Activated T-cell treated with anti-CD3 and anti-CD28 coated beads for 1 hour (primary cell): ENCODE measurements around the gene CCM2.
"Not testable (repeated sequence)": the region's sequence is repeated elsewhere in the genome, so short reads cannot be mapped to it uniquely, and the experiment has no call there.

Experiments used
- DNase-seq: peaks from one replicate; pipeline ENCODE4 v3.0.0-alpha.2; 2020; ENCODE audit warnings: low read depth

Gene CCM2

GRCh38 chr7:45034710-45035109 lies 34.7 kb downstream of the CCM2 start:
- DNase-seq, result not testable (repeated sequence)

GRCh38 chr7:45035371-45035770 lies 35.4 kb downstream of the CCM2 start:
- no peak for DNase-seq

- DNase-seq, result no peak
These were observed 35.9 kb downstream of the CCM2 start for GRCh38 chr7:45035893-45036292.

GRCh38 chr7:45036317-45036716 lies 36.3 kb downstream of the CCM2 start:
- no peak for DNase-seq

GRCh38 chr7:45036796-45037195 lies 36.8 kb downstream of the CCM2 start:
- no peak for DNase-seq

GRCh38 chr7:45037876-45038275 lies 37.9 kb downstream of the CCM2 start:
- DNase-seq, result no peak

- DNase-seq, result no peak
These were observed 39.1 kb downstream of the CCM2 start for GRCh38 chr7:45039106-45039505.

- DNase-seq, result no peak
These were observed 44.3 kb downstream of the CCM2 start for GRCh38 chr7:45044338-45044737.

GRCh38 chr7:45048748-45049147 lies 48.7 kb downstream of the CCM2 start:
- no peak for DNase-seq

- DNase-seq, result no peak
These were observed 50.2 kb downstream of the CCM2 start for GRCh38 chr7:45050198-45050597.

- no peak for DNase-seq
These were observed 52.0 kb downstream of the CCM2 start for GRCh38 chr7:45052011-45052410.

- DNase-seq, result no peak
These were observed 53.4 kb downstream of the CCM2 start for GRCh38 chr7:45053401-45053800.

- no peak for DNase-seq
These were observed 53.9 kb downstream of the CCM2 start for GRCh38 chr7:45053941-45054340.

- DNase-seq, result no peak
These were observed 54.4 kb downstream of the CCM2 start for GRCh38 chr7:45054442-45054841.

GRCh38 chr7:45055016-45055415 lies 55.0 kb downstream of the CCM2 start:
- DNase-seq, result no peak

- no peak for DNase-seq
These were observed 55.7 kb downstream of the CCM2 start for GRCh38 chr7:45055594-45056219.

- no peak for DNase-seq
These were observed 57.9 kb downstream of the CCM2 start for GRCh38 chr7:45057878-45058277.

- no peak for DNase-seq
These were observed 60.3 kb downstream of the CCM2 start for GRCh38 chr7:45060295-45060694.

GRCh38 chr7:45061352-45061751 lies 61.4 kb downstream of the CCM2 start:
- DNase-seq, result no peak

GRCh38 chr7:45061806-45062425 lies 61.9 kb downstream of the CCM2 start:
- no peak for DNase-seq

- no peak for DNase-seq
These were observed 64.2 kb downstream of the CCM2 start for GRCh38 chr7:45064047-45064725.

GRCh38 chr7:45065031-45065995 lies 65.3 kb downstream of the CCM2 start:
- no peak for DNase-seq
